Retinal pigment epithelial cell (primary cell): Measurements from ENCODE around the gene MAN1C1.

Source experiments
- DNase-seq: peaks from one replicate; pipeline ENCODE4 v3.0.0-alpha.2; 2010; ENCODE audit warnings: low read depth
- H3K4me3 ChIP-seq: 2 replicates; pipeline ENCODE4 v1.5.1; 2011; ENCODE audit warnings: mild to moderate bottlenecking, low read length, control low read depth, moderate library complexity
- TF ChIP-seq, protein P1 (sequence below): conservative IDR thresholded peaks from 2 replicates; pipeline ENCODE4 v1.5.1; 2011; ENCODE audit warnings: low read depth, low read length, control low read depth, inconsistent platforms

Gene MAN1C1

DNA sequence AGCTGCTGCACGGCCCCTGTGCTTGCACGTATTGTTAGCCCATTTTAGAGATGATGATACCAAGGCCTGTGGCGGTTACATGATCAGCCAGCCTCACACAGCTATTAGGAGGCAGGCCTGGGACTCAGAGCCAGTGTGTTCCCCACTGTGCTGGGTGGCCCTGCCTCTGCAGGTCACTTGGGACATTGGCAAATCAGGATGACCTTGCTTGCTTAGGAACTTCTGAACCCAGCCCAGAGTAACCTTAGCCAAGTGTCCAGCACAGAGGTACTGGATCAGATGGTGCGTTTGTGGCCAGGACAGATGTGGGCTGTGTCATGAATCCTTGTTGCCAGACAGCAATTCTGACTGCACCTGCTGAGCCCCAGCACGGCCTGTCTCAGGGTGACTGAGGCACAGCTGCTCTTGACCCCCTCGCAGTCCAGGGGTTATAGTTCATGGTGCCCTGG, 45.0 kb upstream of the MAN1C1 start:
- TF ChIP-seq, protein P1, sequence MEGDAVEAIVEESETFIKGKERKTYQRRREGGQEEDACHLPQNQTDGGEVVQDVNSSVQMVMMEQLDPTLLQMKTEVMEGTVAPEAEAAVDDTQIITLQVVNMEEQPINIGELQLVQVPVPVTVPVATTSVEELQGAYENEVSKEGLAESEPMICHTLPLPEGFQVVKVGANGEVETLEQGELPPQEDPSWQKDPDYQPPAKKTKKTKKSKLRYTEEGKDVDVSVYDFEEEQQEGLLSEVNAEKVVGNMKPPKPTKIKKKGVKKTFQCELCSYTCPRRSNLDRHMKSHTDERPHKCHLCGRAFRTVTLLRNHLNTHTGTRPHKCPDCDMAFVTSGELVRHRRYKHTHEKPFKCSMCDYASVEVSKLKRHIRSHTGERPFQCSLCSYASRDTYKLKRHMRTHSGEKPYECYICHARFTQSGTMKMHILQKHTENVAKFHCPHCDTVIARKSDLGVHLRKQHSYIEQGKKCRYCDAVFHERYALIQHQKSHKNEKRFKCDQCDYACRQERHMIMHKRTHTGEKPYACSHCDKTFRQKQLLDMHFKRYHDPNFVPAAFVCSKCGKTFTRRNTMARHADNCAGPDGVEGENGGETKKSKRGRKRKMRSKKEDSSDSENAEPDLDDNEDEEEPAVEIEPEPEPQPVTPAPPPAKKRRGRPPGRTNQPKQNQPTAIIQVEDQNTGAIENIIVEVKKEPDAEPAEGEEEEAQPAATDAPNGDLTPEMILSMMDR, result no peak
- H3K4me3 ChIP-seq, result no peak overlapping the region
- no peak for DNase-seq

DNA sequence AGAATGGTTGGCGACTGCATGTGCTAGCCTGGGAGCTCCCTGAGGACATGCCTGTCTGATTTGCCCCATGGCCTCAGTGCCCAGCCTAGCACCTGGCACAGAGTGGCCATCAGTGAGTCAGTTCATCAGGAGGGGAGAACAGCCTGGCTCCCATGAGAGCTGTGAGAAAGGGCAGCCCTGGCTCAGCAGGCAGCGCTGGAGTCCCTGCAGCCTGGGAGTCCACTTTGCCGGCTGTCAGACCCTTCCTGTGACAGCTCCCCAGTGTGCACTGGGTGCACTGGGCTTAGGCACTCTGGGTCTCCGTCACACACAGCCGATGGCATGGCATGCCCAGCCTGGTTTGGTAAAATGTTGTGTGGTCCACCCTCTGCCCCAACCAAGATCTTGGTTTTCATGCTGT, 44.5 kb upstream of the MAN1C1 start:
- H3K4me3 ChIP-seq, result no peak overlapping the region
- TF ChIP-seq, protein P1, result no peak
- DNase-seq, result no peak

DNA sequence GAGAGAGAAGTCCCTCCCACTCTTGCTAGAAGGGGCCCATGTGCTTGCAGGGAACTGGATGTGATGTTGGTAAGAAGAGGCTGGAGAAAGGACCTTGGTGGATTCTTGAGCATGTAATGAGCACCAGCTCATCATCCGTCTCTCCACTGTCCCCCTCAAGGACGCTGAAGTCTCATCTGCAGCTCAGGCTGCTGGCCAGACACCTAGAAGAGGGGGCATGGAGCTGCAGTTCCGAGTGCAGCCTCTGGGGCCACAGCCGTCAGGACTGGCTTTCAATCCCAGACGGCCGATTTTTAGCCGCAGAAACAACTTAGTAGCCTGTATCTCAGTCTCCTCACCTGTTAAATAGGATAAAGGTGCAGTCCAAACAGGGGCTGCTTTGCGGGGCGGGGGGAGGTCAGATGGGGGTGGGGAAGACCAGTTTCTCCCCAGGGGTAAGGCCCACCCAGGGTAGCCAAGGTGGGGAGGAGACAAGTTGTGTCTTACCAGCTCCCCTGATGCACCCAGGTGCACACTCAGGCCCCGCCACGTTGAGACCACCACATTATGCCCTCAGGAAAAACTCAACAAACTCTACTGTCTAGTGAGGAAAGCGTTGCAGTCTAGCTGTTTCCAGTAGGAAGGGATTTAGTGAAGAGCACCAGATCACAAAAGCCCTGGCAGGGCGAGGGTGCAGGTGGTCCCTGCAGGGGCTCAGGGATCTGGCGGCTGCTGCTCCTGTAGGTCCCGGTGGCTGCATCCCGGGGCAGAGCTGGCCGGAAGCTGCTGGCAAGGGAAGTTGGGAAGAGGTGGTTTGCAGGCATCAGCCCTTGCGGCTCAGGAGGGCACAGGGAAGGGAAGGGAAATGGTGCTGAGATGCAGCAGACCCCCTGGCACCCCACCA, 43.6 kb upstream of the MAN1C1 start:
- H3K4me3 ChIP-seq, result no peak overlapping the region
- TF ChIP-seq, protein P1, result peak; percentile 84
- no peak for DNase-seq

DNA sequence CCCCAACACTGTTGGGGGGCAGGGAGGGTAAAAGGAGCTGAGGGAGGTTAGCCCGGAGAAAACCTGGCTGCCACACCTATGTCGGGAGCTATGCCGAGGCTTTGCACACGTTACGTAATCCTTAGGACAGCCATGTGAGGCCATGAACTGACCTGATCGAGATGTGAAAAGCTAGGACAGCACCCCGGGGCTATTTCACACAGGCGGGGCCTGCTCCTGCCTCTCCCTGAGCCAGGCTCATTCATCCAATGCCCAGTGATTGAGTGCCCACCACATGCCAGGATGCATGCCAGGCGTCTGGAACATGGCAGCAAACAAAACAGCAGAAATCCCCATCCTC, 43.0 kb upstream of the MAN1C1 start:
- H3K4me3 ChIP-seq, result no peak overlapping the region
- TF ChIP-seq, protein P1, result no peak
- DNase-seq, result no peak

DNA sequence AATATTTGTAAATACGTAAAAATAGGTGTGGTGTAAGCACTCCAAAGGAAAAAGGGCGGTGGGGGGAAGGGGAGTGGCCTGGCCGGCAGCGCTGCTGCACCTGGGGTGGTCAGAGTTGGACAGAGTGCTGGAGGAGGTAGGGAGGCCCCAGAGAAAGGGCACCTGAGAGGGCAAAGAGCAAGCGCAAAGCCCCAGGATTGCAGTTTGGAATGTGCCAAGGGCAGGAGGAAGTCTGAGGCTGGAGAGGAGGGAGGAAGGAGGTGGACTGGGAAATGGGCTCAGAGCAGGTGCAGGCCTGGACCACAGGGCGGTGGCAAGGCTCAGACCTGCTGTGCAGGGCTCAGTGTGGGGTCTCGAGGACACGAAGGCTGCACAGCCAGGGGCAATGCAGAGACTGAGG, 42.6 kb upstream of the MAN1C1 start:
- DNase-seq, result no peak
- no peak overlapping the region for H3K4me3 ChIP-seq
- TF ChIP-seq, protein P1, result no peak

DNA sequence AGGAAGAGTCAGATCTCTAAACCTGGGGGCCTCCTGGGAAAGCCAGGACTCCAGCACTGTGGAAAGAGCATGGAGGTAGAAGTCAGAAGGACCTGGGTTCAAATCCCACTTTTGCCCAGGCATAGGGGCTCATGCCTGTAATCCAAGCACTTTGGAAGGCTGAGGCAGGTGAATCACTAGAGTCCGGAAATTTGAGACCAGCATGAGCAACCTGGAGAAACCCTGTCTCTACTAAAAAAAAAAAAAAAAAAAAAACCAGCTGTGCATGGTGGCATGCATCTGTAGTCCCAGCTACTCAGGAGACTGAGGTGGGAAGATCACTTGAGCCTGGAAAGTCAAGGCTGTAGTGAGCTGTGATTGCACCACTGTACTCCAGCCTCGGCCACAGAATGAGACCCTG, 41.4 kb upstream of the MAN1C1 start:
- no peak overlapping the region for H3K4me3 ChIP-seq
- TF ChIP-seq, protein P1, result no peak
- DNase-seq, result no peak
